HL-60 (cell line): ENCODE results near the gene FARP1.

Source experiments
- DNase-seq, 2 experiments: peaks; one replicate each; pipeline ENCODE4 v3.0.0-alpha.2; 2010 to 2020; ENCODE audit warnings: low read depth in 1 of 2, low spot score in 1 of 2
- H3K27ac ChIP-seq: fragments of 250-450 bp; sonication (Bioruptor Pico); replicated peaks from 2 replicates; pipeline ENCODE4 v1.5.1; 2020; ENCODE audit warnings: mild to moderate bottlenecking, moderate library complexity
- H3K27me3 ChIP-seq: fragments of 250-450 bp; sonication (Bioruptor Pico); 2 replicates; pipeline ENCODE4 v1.5.1; 2021; ENCODE audit warnings: mild to moderate bottlenecking, moderate library complexity; ENCODE audit not compliant: insufficient read depth, poor library complexity, severe bottlenecking
- H3K4me3 ChIP-seq: replicated peaks from 2 replicates; pipeline ENCODE4 v1.5.1; 2011; ENCODE audit warnings: mild to moderate bottlenecking, control low read depth, low read length; ENCODE audit not compliant: insufficient read depth
- GABPA ChIP-seq: IDR thresholded peaks from 2 replicates; pipeline ENCODE4 v1.6.1; 2012; ENCODE audit warnings: low read depth
- POLR2AphosphoS5 ChIP-seq: IDR thresholded peaks from 2 replicates; pipeline ENCODE4 v1.6.1; 2012; ENCODE audit warnings: low read depth
- REST ChIP-seq: IDR thresholded peaks from 2 replicates; pipeline ENCODE4 v1.6.1; 2012; ENCODE audit warnings: low read depth; ENCODE audit not compliant: insufficient replicate concordance
- SPI1 ChIP-seq: IDR thresholded peaks from 2 replicates; pipeline ENCODE4 v1.6.1; 2012; ENCODE audit warnings: low read depth, mild to moderate bottlenecking, borderline replicate concordance
- TF ChIP-seq, protein P1 (sequence below): IDR thresholded peaks from one replicate; pipeline ENCODE4 v1.5.1; 2011; ENCODE audit warnings: low read length, control low read depth, inconsistent platforms; ENCODE audit not compliant: insufficient read depth

FARP1 gene

DNA sequence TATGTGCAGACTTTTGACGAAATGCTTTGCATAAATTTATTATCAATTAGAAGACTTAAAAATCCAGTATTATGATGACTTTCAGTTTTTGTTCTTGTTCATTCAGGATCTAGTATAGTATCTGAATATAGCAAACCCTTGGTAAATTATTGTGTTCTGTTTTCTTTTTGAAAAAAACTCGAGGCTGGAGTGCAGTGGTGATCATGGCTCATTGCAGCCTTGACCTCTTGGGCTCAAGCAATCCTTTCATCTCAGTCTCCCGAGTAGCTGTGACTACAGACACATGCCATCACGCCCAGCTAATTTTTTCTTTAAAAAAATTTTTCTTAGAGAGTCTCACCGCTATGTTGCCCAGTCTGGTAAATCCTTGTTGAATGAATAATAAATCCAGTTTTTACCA, 4.6 kb downstream of the FARP1 start:
- peaks cover 32% of the 10 kb centered on the region for H3K27me3 ChIP-seq
- no peak overlapping the region for H3K27ac ChIP-seq
- no peak for DNase-seq
- H3K4me3 ChIP-seq: no peak overlapping the region
- TF ChIP-seq GABPA: no peak
- no peak for TF ChIP-seq SPI1
- TF ChIP-seq, protein P1, sequence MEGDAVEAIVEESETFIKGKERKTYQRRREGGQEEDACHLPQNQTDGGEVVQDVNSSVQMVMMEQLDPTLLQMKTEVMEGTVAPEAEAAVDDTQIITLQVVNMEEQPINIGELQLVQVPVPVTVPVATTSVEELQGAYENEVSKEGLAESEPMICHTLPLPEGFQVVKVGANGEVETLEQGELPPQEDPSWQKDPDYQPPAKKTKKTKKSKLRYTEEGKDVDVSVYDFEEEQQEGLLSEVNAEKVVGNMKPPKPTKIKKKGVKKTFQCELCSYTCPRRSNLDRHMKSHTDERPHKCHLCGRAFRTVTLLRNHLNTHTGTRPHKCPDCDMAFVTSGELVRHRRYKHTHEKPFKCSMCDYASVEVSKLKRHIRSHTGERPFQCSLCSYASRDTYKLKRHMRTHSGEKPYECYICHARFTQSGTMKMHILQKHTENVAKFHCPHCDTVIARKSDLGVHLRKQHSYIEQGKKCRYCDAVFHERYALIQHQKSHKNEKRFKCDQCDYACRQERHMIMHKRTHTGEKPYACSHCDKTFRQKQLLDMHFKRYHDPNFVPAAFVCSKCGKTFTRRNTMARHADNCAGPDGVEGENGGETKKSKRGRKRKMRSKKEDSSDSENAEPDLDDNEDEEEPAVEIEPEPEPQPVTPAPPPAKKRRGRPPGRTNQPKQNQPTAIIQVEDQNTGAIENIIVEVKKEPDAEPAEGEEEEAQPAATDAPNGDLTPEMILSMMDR: no peak
- no peak for TF ChIP-seq POLR2AphosphoS5
- TF ChIP-seq REST: no peak

DNA sequence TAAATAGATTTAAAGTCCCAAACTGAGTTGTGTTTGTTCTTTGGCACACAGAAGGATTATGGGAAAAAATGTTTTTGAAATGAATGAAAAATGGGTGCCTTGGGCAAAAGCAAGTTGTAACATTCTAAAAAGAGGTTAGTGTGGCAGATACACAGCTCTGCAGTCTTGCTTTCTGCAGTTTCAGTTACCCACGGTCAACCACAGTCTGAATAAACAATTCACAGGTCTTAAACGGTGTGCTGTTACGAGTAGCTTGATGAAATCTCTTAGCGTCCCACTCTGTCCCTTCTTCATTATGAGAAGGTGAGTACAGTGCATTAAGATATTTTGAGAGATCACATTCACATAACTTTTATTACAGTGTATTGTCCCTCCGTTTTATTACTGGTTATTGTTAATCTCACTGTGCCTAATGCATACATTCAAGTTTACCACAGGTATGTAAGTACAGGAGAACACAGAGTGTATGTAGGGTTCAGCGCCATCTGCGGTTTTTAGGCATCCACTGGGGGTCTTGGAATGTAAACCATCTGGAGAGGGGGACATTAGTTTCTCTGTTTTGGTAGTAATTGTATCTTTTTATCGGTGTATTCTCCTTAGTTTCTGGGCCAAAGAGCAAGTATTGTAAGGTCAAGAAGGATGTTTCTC, 8.1 kb downstream of the FARP1 start:
- Histone ChIP-seq H3K4me3 (no peak overlapping the region), H3K27ac (no peak overlapping the region)
- no peak for TF ChIP-seq SPI1
- TF ChIP-seq, protein P1: no peak
- TF ChIP-seq REST: no peak
- TF ChIP-seq GABPA: no peak
- no peak for TF ChIP-seq POLR2AphosphoS5

GRCh38 chr13:98155475-98156109, 12.7 kb downstream of the FARP1 start:
- no peak for DNase-seq
- Histone ChIP-seq H3K4me3 (no peak overlapping the region), H3K27ac (no peak overlapping the region), H3K27me3 (peaks cover 10% of the 10 kb centered on the region)
- TF ChIP-seq SPI1: no peak
- no peak for TF ChIP-seq REST
- TF ChIP-seq, protein P1: no peak
- no peak for TF ChIP-seq POLR2AphosphoS5
- no peak for TF ChIP-seq GABPA

More for the DNA sequence above, 8.1 kb downstream of the FARP1 start:
- no peak for DNase-seq
- peaks cover 12% of the 10 kb centered on the region for H3K27me3 ChIP-seq
